ENCODE data around the gene ZNF385D. TPM values are rescaled to one million over a fixed set of nuclear protein-coding genes. Genes with fewer than 3 reads are reported as not detected.
A peak's percentile ranks its signal among the peaks of the same experiment; 100 is the strongest.

Gene ZNF385D
- total RNA-seq: 0.64 and 1.7 TPM in 2 replicates

GRCh38 chr3:21750831-21751391 is at the start of gene ZNF385D:
TSS of gene ZNF385D (minus strand) at chr3:21751210. CDS start at chr3:21750916, 294 bp downstream.
- peak within 1 kb of the TSS; percentile 14 for H3K4me3 ChIP-seq (ENCODE audit: low read depth, low read length)
- peak; percentile 36 for DNase-seq (ENCODE audit: low read depth)
- TF ChIP-seq CTCF (IDR thresholded peaks at IDR 0.05; ENCODE audit: insufficient read depth, low read depth, low read length): no peak

- TF ChIP-seq CTCF (IDR thresholded peaks at IDR 0.05; ENCODE audit: insufficient read depth, low read depth, low read length): no peak
- H3K4me3 ChIP-seq (ENCODE audit: low read depth, low read length): no peak overlapping the region
These were observed 47.5 kb upstream of the ZNF385D start for GRCh38 chr3:21798356-21799088.

GRCh38 chr3:21795921-21796320 is 44.9 kb upstream of the ZNF385D start:
- no peak overlapping the region for H3K4me3 ChIP-seq (ENCODE audit: low read depth, low read length)
- TF ChIP-seq CTCF (IDR thresholded peaks at IDR 0.05; ENCODE audit: insufficient read depth, low read depth, low read length): no peak
- DNase-seq (ENCODE audit: low read depth): no peak

More at GRCh38 chr3:21798356-21799088, 47.5 kb upstream of the ZNF385D start:
- no peak for DNase-seq (ENCODE audit: low read depth)

GRCh38 chr3:21795152-21795837 is 44.3 kb upstream of the ZNF385D start:
- DNase-seq (ENCODE audit: low read depth): no peak
- no peak overlapping the region for H3K4me3 ChIP-seq (ENCODE audit: low read depth, low read length)
- no peak for TF ChIP-seq CTCF (IDR thresholded peaks at IDR 0.05; ENCODE audit: insufficient read depth, low read depth, low read length)

- no peak for DNase-seq (ENCODE audit: low read depth)
- H3K4me3 ChIP-seq (ENCODE audit: low read depth, low read length): no peak overlapping the region
- TF ChIP-seq CTCF (IDR thresholded peaks at IDR 0.05; ENCODE audit: insufficient read depth, low read depth, low read length): no peak
These were observed 43.3 kb upstream of the ZNF385D start for GRCh38 chr3:21794291-21794690.

GRCh38 chr3:21792176-21792575 is 41.2 kb upstream of the ZNF385D start:
- no peak for TF ChIP-seq CTCF (IDR thresholded peaks at IDR 0.05; ENCODE audit: insufficient read depth, low read depth, low read length)
- no peak for DNase-seq (ENCODE audit: low read depth)

More at GRCh38 chr3:21792176-21792575, 41.2 kb upstream of the ZNF385D start:
- no peak overlapping the region for H3K4me3 ChIP-seq (ENCODE audit: low read depth, low read length)

All from fibroblast of villous mesenchyme (primary cell).